KMS-11 (cell line): ENCODE measurements around the gene OSBPL5.
A peak's percentile ranks its signal among the peaks of the same experiment; 100 is the strongest.

ENCODE experiments used
- H2AFZ ChIP-seq: fragments of 200-600 bp; sonication (generic); 2 replicates; pipeline ENCODE4 v1.6.1; 2016; ENCODE audit warnings: antibody characterized with exemption, mixed run types, low read depth
- H3K27ac ChIP-seq: fragments of 200-600 bp; sonication (generic); 2 replicates; pipeline ENCODE4 v1.6.1; 2016; ENCODE audit warnings: mild to moderate bottlenecking, mixed run types
- H3K27me3 ChIP-seq: fragments of 200-600 bp; sonication (generic); 2 replicates; pipeline ENCODE4 v1.6.1; 2017; ENCODE audit warnings: mild to moderate bottlenecking, low read depth, mixed run types, moderate library complexity; ENCODE audit not compliant: insufficient read depth
- H3K36me3 ChIP-seq: fragments of 200-600 bp; sonication (generic); 2 replicates; pipeline ENCODE4 v1.6.1; 2017; ENCODE audit warnings: mild to moderate bottlenecking, mixed run types; ENCODE audit not compliant: insufficient read depth
- H3K4me1 ChIP-seq: fragments of 200-600 bp; sonication (generic); 2 replicates; pipeline ENCODE4 v1.6.1; 2016; ENCODE audit warnings: mild to moderate bottlenecking, low read depth, mixed run types; ENCODE audit not compliant: poor library complexity, severe bottlenecking
- H3K4me2 ChIP-seq: fragments of 200-600 bp; sonication (generic); 2 replicates; pipeline ENCODE4 v1.7.0; 2016; ENCODE audit warnings: mild to moderate bottlenecking, mixed run types
- H3K4me3 ChIP-seq: fragments of 200-600 bp; sonication (generic); IDR thresholded peaks from 2 replicates; pipeline ENCODE4 v1.6.1; 2017; ENCODE audit warnings: low read depth, low read length, mixed read lengths; ENCODE audit not compliant: insufficient read depth
- H3K79me2 ChIP-seq: fragments of 200-600 bp; sonication (generic); 2 replicates; pipeline ENCODE4 v1.6.1; 2016; ENCODE audit warnings: low read depth, mixed run types; ENCODE audit not compliant: insufficient read depth
- H3K9ac ChIP-seq: fragments of 200-600 bp; sonication (generic); 2 replicates; pipeline ENCODE4 v1.6.1; 2016; ENCODE audit warnings: mild to moderate bottlenecking, mixed run types
- H4K20me1 ChIP-seq: fragments of 200-600 bp; sonication (generic); 2 replicates; pipeline ENCODE4 v1.6.1; 2016; ENCODE audit warnings: mild to moderate bottlenecking, mixed run types; ENCODE audit not compliant: insufficient read depth
- CTCF ChIP-seq: fragments of 200-600 bp; sonication (generic); conservative IDR thresholded peaks from 2 replicates; pipeline ENCODE4 v1.6.1; 2017; ENCODE audit warnings: low read depth, mild to moderate bottlenecking, antibody characterized with exemption, low read length, moderate library complexity, mixed read lengths

OSBPL5 gene

GRCh38 chr11:3165152-3165705, at the start of gene OSBPL5:
Gene OSBPL5, minus strand, starts transcription at chr11:3165310. Its CDS starts 36,162 bp downstream, at chr11:3129148.
- Histone ChIP-seq H2AFZ (peak within 1 kb of the TSS; percentile 85), H3K4me1 (no peaks in the 10 kb centered on the region), H3K36me3 (no peaks in the 10 kb centered on the region), H3K4me2 (peak within 1 kb of the TSS; percentile 68), H3K27ac (no peak within 1 kb of the TSS), H3K27me3 (peaks cover 34% of the 10 kb centered on the region; the same call in 1 of the 2 replicates), H4K20me1 (no peaks in the 10 kb centered on the region), H3K9ac (peak within 1 kb of the TSS; percentile 50; the same call in 1 of the 2 replicates), H3K79me2 (no peaks in the 10 kb centered on the region), H3K4me3 (no peak within 1 kb of the TSS)
- TF ChIP-seq CTCF: no peak

GRCh38 chr11:3214420-3214699, 49.2 kb upstream of the OSBPL5 start:
- Histone ChIP-seq H3K79me2 (no peaks in the 10 kb centered on the region), H3K4me3 (no peak overlapping the region), H3K27ac (no peak overlapping the region), H3K4me2 (no peak overlapping the region), H3K4me1 (no peaks in the 10 kb centered on the region), H3K36me3 (no peaks in the 10 kb centered on the region), H3K27me3 (peaks cover 37% of the 10 kb centered on the region; the same call in 1 of the 2 replicates), H4K20me1 (no peaks in the 10 kb centered on the region), H3K9ac (no peak overlapping the region), H2AFZ (no peak overlapping the region)
- no peak for TF ChIP-seq CTCF

DNA sequence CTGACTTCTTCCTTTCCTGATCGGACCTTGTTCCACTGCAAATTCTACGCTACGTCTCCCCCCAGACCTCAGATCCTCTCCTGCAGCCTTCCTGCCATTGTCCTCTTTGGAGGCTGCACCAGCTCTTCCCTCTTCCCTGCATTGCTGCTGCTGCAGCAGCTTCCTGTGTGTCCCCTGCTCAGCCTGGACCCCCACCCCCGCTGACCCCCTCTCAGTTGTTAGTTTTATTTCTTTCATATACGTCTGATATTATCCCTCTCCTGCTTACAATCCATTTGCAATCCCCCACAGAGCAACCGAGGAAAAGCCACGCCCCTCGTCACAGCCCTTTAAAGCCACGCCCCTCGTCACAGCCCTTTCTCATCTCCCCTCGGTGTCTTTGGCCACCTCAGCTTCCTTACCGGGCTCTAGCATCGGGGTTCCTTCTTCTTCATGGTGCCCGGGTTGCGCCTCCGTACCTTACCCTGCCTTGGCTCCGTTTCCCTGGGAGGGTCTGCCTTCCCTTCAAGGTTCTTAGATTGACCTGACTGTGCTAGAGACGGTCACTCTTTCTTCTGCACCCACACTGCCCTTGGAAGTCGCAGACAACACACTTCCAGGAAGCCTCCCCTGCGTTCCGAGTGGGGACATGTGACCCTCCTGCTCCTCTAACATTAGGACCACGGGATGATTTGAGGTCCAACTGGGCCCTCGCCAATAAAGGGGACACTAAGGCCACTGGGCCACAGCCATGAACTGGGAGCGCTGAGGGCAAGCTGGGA, 48.7 kb upstream of the OSBPL5 start:
- no peak for TF ChIP-seq CTCF
- no peak overlapping the region for H3K9ac ChIP-seq
- H3K27ac ChIP-seq: no peak overlapping the region
- H3K27me3 ChIP-seq: peaks cover 32% of the 10 kb centered on the region; the same call in 1 of the 2 replicates
- no peak overlapping the region for H3K4me3 ChIP-seq
- no peaks in the 10 kb centered on the region for H3K79me2 ChIP-seq
- H3K4me2 ChIP-seq: no peak overlapping the region
- H4K20me1 ChIP-seq: no peaks in the 10 kb centered on the region
- H3K36me3 ChIP-seq: no peaks in the 10 kb centered on the region
- no peak overlapping the region for H2AFZ ChIP-seq
- no peaks in the 10 kb centered on the region for H3K4me1 ChIP-seq

GRCh38 chr11:3208272-3208671, 43.2 kb upstream of the OSBPL5 start:
- no peak overlapping the region for H2AFZ ChIP-seq
- no peak overlapping the region for H3K4me2 ChIP-seq

More at GRCh38 chr11:3208272-3208671, 43.2 kb upstream of the OSBPL5 start:
- Histone ChIP-seq H3K27ac (no peak overlapping the region), H4K20me1 (no peaks in the 10 kb centered on the region), H3K4me1 (peaks cover 8% of the 10 kb centered on the region), H3K9ac (no peak overlapping the region), H3K79me2 (no peaks in the 10 kb centered on the region), H3K4me3 (no peak overlapping the region), H3K36me3 (no peaks in the 10 kb centered on the region), H3K27me3 (peaks cover 18% of the 10 kb centered on the region; the same call in 1 of the 2 replicates)
- TF ChIP-seq CTCF: no peak
